Fibroblast of lung (primary cell): ENCODE measurements around the gene TMEM170A. TPM values are rescaled to one million over a fixed set of nuclear protein-coding genes. Genes with fewer than 3 reads are reported as not detected.
"Not testable (repeated sequence)": the region's sequence is repeated elsewhere in the genome, so short reads cannot be mapped to it uniquely, and the experiment has no call there.

ENCODE experiments used
- DNase-seq, 2 donors: peaks; one replicate each; pipeline versions ENCODE4 v3.0.0 to v3.0.0-alpha.2; 2010; ENCODE audit warnings: low read depth in 2 of 2
- H2AFZ ChIP-seq: 2 replicates; pipeline ENCODE4 v1.5.1; 2012; ENCODE audit warnings: low read length, control low read depth, inconsistent platforms
- H3K27ac ChIP-seq: 2 replicates; pipeline ENCODE4 v1.5.1; 2011; ENCODE audit warnings: low read length, control low read depth; ENCODE audit not compliant: insufficient read depth
- H3K27me3 ChIP-seq: 2 replicates; pipeline ENCODE4 v1.5.1; 2011; ENCODE audit warnings: mild to moderate bottlenecking, low read length; ENCODE audit not compliant: control insufficient read depth, insufficient read depth
- H3K36me3 ChIP-seq: 2 replicates; pipeline ENCODE4 v1.5.1; 2011; ENCODE audit warnings: low read length; ENCODE audit not compliant: control insufficient read depth, insufficient read depth
- H3K4me1 ChIP-seq: 2 replicates; pipeline ENCODE4 v1.5.1; 2011; ENCODE audit warnings: low read length; ENCODE audit not compliant: control insufficient read depth, insufficient read depth; ENCODE audit errors: extremely low read depth
- H3K4me2 ChIP-seq: 2 replicates; pipeline ENCODE4 v1.5.1; 2011; ENCODE audit warnings: low read length, control low read depth; ENCODE audit not compliant: insufficient read depth; ENCODE audit errors: extremely low read depth
- H3K4me3 ChIP-seq, 4 experiments: fragments of 200-600 bp in 1 of 4; sonication (generic) in 1 of 4; replicated peaks in 1 of 4; 2 replicates each; pipeline ENCODE4 v1.5.1; 2011 to 2016; ENCODE audit warnings: low read length in 4 of 4, low read depth in 3 of 4, mild to moderate bottlenecking in 3 of 4, control low read depth in 2 of 4, inconsistent platforms in 1 of 4, mixed read lengths in 1 of 4; ENCODE audit not compliant: insufficient read depth in 1 of 4; ENCODE audit errors: control extremely low read depth in 1 of 4
- H3K79me2 ChIP-seq: 2 replicates; pipeline ENCODE4 v1.5.1; 2012; ENCODE audit warnings: mild to moderate bottlenecking, low read length, inconsistent platforms; ENCODE audit not compliant: control insufficient read depth, insufficient read depth
- H3K9ac ChIP-seq: 2 replicates; pipeline ENCODE4 v1.5.1; 2011; ENCODE audit warnings: mild to moderate bottlenecking, low read length, control low read depth; ENCODE audit not compliant: insufficient read depth
- H3K9me3 ChIP-seq: 2 replicates; pipeline ENCODE4 v1.5.1; 2012; ENCODE audit warnings: low read depth, low read length; ENCODE audit not compliant: control insufficient read depth, insufficient read depth
- H4K20me1 ChIP-seq: 2 replicates; pipeline ENCODE4 v1.5.1; 2011; ENCODE audit warnings: low read length; ENCODE audit not compliant: control insufficient read depth, insufficient read depth; ENCODE audit errors: extremely low read depth
- CTCF ChIP-seq, 2 donors: IDR thresholded peaks in 1 of 2; conservative IDR thresholded peaks in 1 of 2; 1 replicate in 1 of 2; 2 replicates in 1 of 2; pipeline ENCODE4 v1.5.1; 2011 to 2012; ENCODE audit warnings: low read length in 2 of 2, control low read depth in 1 of 2, inconsistent platforms in 1 of 2, low read depth in 1 of 2, mild to moderate bottlenecking in 1 of 2
- EZH2 ChIP-seq: IDR thresholded peaks from 2 replicates; pipeline ENCODE4 v1.5.1; 2012; ENCODE audit warnings: low read length, control low read depth, mild to moderate bottlenecking; ENCODE audit errors: missing control alignments
- polyA plus RNA-seq, 2 donors: library from polyadenylated mRNA; depleted of rRNA in 1 of 2; stranded (reverse) in 1 of 2; unstranded in 1 of 2; fragments of >200 nt; gene quantifications; 2 replicates each; pipeline ENCODE4 v1.2.1, GENCODE V29; 2011 to 2012; ENCODE audit warnings: missing spikeins in 1 of 2
- total RNA-seq: library from RNA; depleted of rRNA; stranded (reverse); fragments of >200 nt; gene quantifications from 2 replicates; pipeline ENCODE4 v1.2.1, GENCODE V29; 2014

Gene TMEM170A
- total and polyA plus RNA-seq, 2 donors (not counting 1 experiment from before 2014, with no cell fraction given): 12.3 to 14.5 TPM

GRCh38 chr16:75432828-75433731 is 31.4 kb downstream of the TMEM170A start, which contains the start of gene CFDP1:
Gene CFDP1 (minus strand): TSS chr16:75433503. CDS start chr16:75433352, 151 bp downstream.
- Histone ChIP-seq H3K27me3 (no peaks in the 10 kb centered on the region), H3K4me1 (peaks cover 4% of the 10 kb centered on the region), H3K27ac (peak within 1 kb of the TSS; percentile 97), H3K4me2 (peak within 1 kb of the TSS; percentile 64), H3K9me3 (no peaks in the 10 kb centered on the region), H4K20me1 (no peaks in the 10 kb centered on the region), H3K36me3 (no peaks in the 10 kb centered on the region), H3K4me3 (peak within 1 kb of the TSS; percentile 83 to 96 (median 88)), H3K79me2 (peaks cover 22% of the 10 kb centered on the region), H3K9ac (peak within 1 kb of the TSS; percentile 92), H2AFZ (peak within 1 kb of the TSS; percentile 92)
- no peak for TF ChIP-seq CTCF (conservative IDR thresholded peaks at IDR 0.05 in 1 of 2, IDR thresholded peaks at IDR 0.05 in 1 of 2; ENCODE audit: low read depth in 1 of 2, low read length in 2 of 2)
- no peak for TF ChIP-seq EZH2
- peak; percentile 86 to 95 for DNase-seq

- DNase-seq: no peak
- Histone ChIP-seq H2AFZ (no peak overlapping the region), H3K36me3 (no peaks in the 10 kb centered on the region), H3K9ac (no peak overlapping the region), H3K27me3 (no peaks in the 10 kb centered on the region), H3K4me3 (no peak overlapping the region), H3K9me3 (no peaks in the 10 kb centered on the region), H4K20me1 (no peaks in the 10 kb centered on the region), H3K4me1 (peaks cover 10% of the 10 kb centered on the region), H3K79me2 (peaks cover 32% of the 10 kb centered on the region), H3K27ac (no peak overlapping the region), H3K4me2 (no peak overlapping the region)
- TF ChIP-seq CTCF (conservative IDR thresholded peaks at IDR 0.05 in 1 of 2, IDR thresholded peaks at IDR 0.05 in 1 of 2; ENCODE audit: low read depth in 1 of 2, low read length in 2 of 2) (no peak), EZH2 (no peak)
Observed at GRCh38 chr16:75429621-75430403, 34.7 kb downstream of the TMEM170A start.

- peak overlapping the region; percentile 13 for H3K4me2 ChIP-seq
- peak in 1 of 2 donors; percentile 10 for DNase-seq
- H2AFZ ChIP-seq, H3K27me3 ChIP-seq, H4K20me1 ChIP-seq, H3K36me3 ChIP-seq, H3K27ac ChIP-seq, H3K9ac ChIP-seq, H3K4me3 ChIP-seq, H3K4me1 ChIP-seq, H3K9me3 ChIP-seq: not testable (repeated sequence)
- H3K79me2 ChIP-seq: peaks cover 40% of the 10 kb centered on the region
Observed at GRCh38 chr16:75426524-75426923, 38.0 kb downstream of the TMEM170A start.

- H4K20me1 ChIP-seq, H3K4me2 ChIP-seq, H3K9ac ChIP-seq, H3K4me1 ChIP-seq, H3K36me3 ChIP-seq, H3K27me3 ChIP-seq, H2AFZ ChIP-seq, H3K27ac ChIP-seq, H3K9me3 ChIP-seq, H3K4me3 ChIP-seq: not testable (repeated sequence)
- peak in 1 of 2 donors; percentile 18 for DNase-seq
- peaks cover 42% of the 10 kb centered on the region for H3K79me2 ChIP-seq
Observed at GRCh38 chr16:75424105-75424762, 40.3 kb downstream of the TMEM170A start.
